SKM-1 (cell line): Measurements from ENCODE around the gene FOXA1.

Experiments used
- DNase-seq: peaks from one replicate; lab custom pipeline; 2025; ENCODE audit not compliant: unreplicated experiment; lab: John Stamatoyannopoulos, UW

The FOXA1 gene

DNA sequence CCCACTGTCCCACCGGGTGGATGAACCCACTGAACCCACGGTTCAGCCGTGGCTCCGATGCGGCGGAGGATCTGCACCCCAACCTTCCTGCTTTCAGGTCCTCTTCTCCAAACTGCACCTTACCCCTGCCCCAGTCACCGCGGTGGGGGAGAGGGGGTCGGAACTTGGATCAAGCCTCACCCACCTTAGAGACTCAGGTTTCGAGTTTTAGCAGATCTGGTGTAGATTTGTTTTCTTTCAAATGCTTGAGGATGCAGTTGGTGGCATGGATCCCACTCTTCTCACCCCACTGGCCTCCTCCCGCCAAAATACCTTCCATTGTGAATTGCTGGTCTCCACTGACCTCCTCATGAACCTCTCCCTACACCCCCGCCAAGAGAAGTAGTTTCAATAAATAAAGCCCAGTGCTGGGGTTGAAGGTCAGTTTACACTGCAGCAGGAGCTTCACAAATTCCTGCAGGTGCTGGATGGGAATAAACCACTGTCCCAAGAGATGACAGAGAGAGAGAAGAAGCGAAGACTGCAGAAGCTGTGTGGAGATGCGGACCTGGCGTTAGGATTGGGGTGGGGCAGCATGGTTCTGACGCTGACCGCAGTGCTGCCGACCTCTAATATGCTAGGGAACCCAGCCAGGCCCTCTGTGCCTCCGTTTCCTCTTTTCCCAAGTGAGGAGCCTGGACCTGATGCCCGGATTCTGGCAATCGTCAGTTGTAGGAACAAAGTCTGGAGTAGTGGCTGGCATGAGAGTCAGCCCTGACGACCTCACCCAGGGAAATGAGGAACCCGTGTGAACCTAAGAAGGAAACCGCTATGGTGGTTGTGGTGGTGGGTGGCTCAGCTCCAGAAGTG, 7.8 kb upstream of the FOXA1 start:
- DNase-seq, result no peak

DNA sequence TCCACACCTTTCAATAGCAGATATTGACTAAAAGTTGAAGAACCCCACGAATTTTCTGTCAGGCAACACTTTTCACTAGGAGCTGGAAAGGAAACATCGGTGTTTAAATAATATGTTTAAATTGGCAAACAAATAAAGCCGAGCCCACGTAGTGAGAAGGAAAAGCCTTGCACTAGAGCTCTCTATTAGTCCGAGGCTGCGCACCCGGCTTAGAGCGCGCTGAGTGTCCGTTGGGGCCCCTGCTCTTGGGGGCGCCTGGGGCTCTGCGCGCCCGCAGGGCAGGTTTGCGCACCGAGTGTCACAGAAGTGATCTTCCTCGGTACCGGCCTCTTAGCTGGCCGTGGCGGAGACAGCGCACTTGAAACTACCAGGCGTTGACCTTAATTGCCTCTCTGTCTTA, 6.8 kb upstream of the FOXA1 start:
- DNase-seq, result no peak

DNA sequence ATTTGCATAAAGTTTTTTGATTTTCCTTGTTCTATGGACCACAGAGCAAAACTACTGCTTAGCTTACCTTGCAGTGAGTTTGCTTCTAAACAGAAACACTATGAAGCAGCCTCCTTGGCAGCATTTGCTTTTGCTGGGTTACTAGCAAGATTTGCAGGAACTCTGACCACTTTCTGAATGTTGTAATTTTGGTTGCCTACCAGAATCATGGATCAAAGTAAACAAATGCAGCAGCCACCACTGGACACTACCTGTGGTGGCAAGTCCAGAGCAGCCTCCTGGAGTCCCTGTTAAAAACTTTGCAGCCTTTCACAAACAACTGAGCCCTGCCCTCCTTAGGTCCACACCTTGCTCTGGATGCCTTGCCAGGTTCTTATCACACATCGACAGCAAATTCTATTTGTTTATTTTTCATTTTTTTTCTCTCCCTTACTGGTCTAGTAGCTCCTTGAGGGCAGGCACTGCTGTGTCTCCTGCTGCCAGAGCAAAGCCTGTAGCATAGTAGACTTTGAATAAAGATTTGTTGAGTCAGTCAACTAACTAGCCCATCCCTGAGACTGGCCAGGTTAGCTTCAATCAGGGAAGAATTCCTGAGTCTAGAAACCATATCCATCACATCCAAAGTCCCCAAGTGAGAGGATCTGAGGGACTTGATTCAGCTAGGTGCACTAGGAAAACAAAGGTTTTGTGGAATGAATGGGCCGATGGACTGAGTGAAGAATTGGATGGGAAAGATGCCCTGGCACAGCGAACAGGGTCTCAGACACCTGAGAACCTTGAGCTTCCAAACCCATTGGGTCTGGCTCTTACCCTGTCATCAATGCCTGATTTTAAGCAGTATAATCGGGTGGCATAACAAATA, 6.1 kb upstream of the FOXA1 start:
- no peak for DNase-seq

DNA sequence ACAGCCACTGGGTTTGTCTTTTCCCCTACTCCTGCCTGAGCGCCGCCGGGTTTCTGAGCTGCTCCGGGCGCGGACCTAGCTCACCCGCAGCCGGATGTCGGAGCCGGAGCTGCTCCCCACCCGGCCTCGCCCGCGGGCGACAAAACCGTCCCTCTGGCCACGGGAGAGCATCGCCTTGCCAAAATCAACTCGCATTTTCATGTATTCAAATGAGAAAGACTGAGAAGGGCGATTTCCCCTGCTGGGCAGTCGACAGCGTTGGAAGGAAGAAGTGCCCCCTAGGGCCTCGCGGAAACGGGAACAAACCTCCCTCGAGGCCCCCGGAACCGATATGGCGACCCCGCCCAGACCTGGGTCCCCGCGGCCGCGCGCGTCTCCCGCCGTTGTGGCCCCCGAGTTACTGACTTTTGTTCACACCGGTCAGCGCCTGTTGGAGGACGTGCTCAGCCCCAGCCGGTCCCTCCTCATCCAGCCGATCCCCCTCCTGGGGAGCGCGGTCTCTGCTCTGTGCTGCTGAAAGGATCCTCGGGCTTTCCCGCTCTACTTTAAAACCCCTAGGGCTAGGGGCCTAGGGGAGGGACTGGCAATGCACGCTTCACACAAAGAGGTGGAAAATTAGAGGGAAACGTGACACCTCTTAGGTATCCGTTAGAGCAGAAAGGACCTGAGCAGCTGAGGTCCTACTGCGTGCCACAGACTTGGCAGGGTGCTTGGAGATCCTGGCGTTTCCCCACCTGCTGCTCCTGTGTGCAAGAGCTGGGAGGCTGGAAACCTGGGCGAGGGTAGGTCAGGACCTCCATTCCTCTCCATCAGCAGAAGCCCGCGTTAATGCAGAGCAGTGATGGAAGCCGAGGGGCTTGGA, 4.7 kb upstream of the FOXA1 start:
- no peak for DNase-seq

DNA sequence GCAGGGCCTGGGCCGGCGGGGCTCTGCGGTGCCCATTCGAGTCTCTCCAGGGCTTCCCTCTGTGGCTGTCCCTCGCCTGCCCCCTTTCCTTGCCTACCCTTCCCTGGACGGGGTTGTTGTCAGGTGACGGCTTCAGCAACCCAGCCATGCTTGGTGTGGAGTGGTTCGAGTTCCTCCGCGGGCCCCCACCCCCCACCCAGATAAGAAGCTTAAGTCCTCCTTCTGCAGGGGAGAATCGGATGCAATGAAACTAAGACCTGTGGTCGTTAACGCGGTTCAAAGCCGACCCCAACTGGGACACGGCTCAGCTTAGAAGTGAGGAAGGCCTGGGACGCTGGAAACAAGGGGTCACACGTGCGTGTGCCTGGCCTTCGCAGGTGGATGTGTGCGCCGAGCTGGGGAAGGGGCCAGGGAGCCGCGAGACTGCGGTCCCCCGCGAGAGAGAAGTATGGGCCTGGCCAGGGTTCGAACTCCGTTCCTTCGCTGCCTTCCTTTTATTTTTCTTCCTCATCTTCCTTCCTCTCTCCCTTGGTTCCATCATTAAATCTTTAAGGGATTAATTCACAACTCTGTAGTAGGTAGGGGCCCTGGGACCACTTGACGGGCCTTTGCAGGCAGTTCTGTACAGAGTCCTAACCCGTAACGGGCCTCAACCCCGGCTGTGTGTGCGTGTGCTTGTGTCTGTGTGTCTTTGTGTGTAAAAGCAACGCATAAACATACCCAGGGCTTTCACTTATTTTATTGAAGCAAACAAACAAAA, 3.9 kb upstream of the FOXA1 start:
- DNase-seq, result no peak

DNA sequence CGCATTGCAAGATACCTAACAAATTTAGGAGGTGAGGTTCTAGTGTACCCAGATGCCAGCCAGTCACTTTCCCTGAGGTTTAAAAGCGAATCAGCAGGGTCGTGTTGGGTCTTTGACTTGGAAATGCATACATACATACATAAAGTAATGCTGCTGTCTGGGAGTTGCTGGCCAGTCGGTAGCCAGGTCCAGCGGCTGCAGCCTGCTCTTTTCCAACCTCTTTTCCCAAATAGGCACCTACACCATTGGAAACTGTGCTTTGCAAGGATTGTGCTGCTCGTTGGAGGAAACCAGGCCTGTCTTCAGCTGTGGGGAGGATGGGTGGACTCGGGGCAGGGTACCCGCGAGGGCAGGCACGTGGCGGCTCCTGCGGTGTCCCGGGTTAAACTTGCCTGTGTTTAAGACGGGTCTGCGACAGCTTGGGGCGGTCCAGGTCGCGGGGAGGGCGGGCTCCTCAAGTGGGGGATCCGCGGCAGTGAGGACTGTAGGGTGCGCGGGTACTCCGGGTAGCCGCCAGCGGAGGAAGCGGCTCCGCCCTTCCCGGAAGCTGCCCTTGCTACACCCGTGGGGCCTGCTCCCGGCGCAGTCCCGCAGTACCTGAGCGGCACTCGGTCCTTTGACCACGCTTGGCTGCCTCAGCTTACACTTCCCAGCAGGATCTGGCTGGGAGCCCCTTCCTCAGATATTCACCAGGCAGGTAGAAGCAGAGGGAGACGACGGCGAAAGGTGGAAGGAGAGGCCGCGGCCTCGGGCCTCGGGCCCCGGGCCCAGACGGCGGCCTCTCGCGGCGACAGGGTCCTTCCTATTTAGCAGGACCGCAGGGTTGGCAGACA, 3.1 kb upstream of the FOXA1 start:
- DNase-seq, result no peak

DNA sequence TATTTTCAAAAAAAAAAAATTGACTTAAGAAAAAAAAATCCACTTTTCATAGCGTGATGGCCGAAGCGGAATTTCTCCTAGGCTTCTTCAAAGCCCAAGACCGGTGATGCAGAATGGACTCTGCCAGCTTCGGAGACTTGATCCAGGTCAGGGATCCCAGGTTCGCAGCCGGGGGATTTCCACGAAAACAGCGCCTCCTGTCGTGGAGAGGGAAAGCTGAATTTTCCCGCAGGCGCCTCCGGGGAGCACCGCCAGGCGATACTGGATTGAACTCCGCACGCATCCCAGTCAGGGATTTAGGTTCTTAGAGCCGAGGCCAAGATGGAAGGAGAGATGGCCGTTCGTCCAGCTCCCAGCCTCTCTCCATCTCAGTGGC, 2.5 kb upstream of the FOXA1 start:
- DNase-seq, result no peak

DNA sequence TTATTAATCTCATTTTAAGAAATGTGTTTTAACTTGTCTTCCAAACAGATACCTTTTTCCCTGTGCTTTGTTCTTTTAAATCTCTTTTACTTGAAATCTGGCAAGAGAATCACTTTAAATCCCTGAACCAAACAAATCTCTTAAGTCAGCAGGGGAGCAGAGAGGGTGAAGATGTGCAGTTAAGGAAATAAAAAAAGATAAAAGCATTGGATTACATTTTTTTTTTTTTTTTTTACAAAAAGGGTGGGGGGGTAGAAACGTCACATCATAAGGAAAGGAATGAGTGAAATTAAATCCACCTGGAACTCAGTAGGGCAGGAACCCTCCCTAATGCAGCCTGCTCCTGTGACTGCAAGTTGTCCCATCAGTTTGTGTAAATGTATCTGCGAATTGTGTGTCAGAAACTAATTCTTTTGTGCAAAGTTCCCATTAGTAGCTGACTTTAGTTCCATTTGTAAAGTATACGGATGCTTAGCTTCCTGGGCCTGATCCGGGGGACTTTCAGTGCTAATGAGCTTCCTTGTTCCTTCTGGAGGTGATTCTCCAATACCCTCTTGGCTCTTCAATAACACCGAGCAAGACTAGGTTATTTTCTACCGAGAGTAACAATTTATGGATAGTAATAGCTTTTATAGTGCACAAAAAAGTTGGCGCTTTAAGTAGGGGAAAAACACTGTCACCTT, 1.9 kb upstream of the FOXA1 start:
- DNase-seq, result no peak

DNA sequence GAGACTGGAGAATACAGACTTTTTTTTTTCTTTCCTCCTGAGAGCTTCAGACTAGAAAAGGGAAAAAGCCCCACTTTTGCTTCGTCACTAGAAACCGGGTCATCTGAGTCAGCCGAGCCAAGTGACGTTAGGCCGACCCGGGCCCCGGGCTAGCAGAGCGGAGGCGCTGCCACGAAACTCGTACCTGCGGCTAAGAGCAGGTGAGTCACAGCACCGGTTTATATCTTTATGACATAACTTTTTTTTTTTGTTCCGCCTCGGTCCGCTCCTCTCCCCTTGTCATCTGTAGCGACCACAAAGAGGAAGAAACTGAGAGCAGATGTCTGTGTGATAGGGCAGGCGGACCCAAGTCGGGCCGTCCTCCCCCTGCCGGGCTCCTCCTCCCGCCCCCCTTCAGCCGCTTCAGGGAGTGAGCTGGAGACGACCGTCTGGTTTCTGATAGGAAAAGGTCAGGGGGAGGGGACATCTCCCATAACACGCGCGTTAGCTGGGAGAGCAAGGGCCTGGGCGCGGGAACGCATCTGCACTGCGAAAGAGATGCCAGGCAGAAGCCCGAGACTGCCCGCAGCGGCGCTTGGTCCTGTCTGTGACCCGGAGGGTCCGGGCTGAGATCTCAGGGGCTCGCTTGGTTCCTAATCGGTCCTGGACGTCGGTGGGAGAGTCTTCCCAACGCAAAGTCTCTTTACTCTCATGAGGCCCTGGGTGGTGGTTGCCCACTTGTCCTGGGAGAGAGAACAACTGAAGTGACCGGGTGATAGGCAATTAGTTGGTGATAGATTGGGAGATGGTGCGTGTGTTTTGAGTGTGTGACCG, 966 bp upstream of the FOXA1 start:
- DNase-seq, result peak; percentile 6

DNA sequence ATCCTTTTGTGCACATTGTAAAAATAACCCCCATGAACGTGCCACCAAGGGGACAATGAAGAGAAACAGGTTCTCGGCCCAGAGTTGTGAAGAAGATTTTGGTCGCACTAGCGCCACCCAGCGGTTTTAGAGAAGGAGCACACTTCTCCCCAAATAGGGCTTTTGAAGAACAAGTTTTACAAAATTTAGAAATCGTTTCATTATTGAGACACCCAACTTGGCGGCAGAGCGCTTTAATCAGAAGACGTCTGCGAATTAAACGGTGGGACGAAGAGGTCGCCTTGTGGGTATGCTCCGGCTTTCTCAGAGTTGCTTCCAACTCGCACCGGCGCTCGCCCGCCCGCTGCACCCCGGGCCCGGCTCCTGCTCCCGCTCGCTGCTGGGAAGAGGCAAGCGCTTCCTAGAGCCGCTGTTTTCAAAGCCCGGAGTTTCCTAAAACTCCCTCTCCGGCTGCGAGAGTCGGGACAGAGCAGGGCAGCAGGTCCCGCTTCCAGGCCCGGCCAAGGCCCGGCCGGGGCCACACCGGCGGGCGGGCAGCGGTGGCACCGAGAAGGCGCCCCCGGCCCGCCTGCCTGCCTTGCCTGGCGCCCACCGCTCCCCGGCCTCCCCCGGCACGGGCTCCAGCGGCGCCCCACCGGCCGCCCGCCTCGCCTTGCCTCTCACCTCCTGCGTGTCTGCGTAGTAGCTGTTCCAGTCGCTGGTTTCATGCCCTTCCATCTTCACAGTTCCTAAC, 645 bp downstream of the FOXA1 start:
- DNase-seq, result peak; percentile 22

DNA sequence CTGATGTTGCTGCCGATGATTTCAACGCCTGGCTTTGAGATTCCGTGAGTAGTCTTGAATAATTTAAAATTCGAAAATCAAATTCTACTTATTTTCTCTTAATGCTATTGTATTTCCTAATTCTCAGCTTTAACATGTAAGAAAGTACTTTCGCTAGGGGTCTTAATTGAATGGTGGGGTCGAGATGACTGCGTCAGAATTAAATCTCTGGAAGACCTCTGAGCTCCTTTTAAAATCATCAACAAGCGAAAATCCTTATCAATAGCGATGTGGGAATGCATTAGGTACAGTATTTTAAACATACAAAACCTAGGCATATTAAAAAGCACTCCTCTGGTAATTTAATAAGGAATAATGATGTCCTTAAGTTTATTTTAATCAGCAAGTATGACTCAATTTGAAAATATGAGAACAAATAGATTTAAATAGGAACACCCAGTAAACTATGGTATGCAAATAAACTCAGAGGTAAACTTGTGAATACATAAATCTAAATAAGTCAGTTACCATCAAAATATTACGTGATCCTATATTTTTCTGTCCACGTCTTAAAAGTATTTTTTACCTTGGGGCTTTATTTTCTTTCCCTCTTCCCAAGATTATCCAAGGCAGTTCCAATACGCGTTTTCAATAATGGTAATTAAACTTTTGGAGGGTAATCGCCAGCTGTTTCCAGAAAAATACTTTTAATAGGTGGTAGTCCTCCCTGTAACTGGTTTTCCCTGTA, 1.4 kb downstream of the FOXA1 start:
- no peak for DNase-seq

DNA sequence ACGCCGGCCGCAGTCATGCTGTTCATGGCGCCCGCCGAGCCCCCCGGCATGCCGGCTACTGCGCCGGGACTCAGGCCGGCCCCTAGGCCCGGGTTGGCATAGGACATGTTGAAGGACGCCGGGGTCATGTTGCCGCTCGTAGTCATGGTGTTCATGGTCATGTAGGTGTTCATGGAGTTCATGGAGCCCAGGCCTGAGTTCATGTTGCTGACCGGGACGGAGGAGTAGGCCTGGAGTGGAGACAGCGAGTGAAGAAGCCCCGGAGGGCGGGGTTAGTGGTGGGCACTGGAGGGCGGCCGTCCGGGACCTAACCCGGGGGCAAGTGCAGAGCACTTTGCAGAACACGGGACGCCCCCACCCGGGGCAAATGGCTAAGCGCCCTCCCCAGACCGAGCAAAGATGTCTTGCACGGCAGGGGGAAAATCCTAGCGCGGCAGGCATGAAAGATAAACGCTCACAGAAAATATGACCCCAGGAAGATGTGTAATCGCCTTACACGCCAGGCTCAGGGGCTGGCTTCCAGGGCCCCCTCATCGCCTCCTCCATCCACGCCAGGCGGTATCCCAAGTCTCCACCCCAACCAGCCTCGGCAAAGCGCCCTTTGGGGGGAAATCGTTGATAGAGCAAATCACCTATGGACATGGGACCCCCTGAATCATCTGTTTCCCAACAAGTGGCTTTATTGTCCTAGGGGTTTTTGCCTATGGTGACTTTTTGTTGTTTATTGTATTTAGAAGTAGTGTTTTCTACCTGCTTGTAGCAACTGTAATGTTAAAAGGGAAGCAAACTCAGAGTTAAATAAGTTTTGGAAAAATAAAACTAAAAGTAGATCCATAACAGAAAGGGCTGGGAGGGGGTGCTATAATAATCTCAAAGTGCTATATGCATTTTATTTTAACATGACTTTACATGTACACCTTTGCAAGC, 2.3 kb downstream of the FOXA1 start:
- DNase-seq, result no peak

DNA sequence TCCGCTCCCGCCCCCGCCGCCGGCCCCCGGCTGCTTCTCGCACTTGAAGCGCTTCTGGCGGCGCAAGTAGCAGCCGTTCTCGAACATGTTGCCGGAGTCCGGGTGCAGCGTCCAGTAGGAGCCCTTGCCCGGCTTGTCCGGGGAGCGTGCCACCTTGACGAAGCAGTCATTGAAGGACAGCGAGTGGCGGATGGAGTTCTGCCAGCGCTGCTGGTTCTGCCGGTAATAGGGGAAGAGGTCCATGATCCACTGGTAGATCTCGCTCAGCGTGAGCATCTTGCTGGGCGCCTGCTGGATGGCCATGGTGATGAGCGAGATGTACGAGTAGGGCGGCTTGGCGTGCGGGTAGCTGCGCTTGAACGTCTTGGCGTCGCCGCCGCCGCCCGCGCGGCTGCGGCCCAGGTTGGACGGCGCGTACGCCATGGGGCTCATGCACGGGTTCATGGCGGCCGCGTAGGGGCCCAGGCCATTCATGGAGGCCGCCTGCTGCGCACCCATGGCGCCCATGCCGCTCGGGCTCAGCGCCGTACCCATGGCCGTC, 3.0 kb downstream of the FOXA1 start:
- no peak for DNase-seq

DNA sequence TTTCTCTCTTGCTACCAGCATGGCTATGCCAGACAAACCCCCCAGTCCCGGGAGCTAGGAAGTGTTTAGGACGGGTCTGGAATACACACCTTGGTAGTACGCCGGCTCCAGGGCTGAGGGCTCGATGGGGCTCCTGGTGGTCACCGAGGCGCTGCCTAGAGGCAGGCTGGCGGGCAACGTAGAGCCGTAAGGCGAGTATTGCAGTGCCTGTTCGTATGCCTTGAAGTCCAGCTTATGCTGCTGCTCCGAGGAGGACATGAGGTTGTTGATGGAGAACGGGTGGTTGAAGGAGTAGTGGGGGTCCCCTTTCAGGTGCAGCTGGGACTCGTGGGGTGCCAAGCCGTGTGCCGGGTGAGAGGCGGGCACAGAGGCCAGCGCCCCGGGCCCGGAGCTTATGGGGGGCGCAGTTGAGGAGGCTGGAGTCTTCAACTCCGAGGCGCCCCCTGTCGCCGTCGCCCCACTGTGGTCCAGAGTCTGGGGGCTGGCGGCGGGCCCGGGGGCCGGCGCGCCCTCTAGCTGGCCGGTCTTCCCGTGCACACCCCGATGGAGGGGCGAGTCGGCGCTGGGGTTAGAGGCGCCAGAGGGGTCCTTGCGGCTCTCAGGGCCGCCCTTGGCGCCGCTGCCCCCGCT, 3.6 kb downstream of the FOXA1 start:
- no peak for DNase-seq

DNA sequence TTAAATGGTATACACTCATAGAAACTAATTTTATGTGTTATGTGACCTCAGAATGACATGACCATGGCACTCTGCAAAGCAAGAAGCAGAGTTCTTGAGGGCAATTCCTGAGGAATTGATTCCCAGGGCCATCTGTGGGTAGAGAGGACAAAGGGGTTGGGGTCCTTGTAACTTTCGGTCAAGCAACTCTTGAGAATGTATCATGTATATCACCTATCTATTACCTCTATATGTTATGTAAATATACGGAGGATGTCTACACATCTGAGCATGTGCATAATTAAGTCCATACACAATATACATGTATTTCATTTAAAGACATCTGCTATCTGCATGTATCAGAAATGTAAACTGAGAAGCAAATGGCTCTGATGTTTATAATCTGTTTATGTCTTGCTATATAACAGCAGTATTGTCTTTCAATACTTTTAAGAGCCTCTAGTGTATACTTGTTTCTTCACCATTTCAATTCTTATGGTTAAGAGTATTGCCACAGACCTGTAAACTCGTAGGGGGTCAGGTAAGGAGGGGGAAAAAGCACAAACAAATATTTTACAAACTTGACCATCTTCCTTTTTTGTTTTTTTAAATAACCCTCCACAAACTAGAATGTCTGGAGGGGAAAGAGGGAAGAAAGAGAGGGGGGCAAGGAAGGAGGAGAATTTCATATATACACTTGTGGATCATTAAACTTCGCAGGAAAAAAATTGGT, 4.5 kb downstream of the FOXA1 start:
- DNase-seq, result no peak
